Fibroblast of mammary gland (primary cell): ENCODE results near the gene CDH22.

Experiments
- DNase-seq: peaks from one replicate; pipeline ENCODE4 v3.0.0-alpha.2; 2010; ENCODE audit warnings: low read depth
- H3K4me3 ChIP-seq: 2 replicates; pipeline ENCODE4 v1.5.1; 2011; ENCODE audit warnings: low read depth, mild to moderate bottlenecking, low read length, moderate library complexity; ENCODE audit not compliant: control insufficient read depth
- CTCF ChIP-seq: conservative IDR thresholded peaks from 2 replicates; pipeline ENCODE4 v1.5.1; 2011; ENCODE audit warnings: low read depth, low read length, inconsistent platforms; ENCODE audit not compliant: control insufficient read depth, insufficient read depth

CDH22 gene

GRCh38 chr20:46312075-46312944, 4.0 kb upstream of the CDH22 start:
- H3K4me3 ChIP-seq: no peak overlapping the region
- no peak for DNase-seq
- TF ChIP-seq CTCF: no peak

GRCh38 chr20:46311719-46312074, 3.4 kb upstream of the CDH22 start:
- H3K4me3 ChIP-seq: no peak overlapping the region
- no peak for DNase-seq
- TF ChIP-seq CTCF: no peak

- DNase-seq: no peak
- H3K4me3 ChIP-seq: no peak overlapping the region
- TF ChIP-seq CTCF: no peak
These were observed 2.8 kb upstream of the CDH22 start for GRCh38 chr20:46311039-46311650.

- no peak overlapping the region for H3K4me3 ChIP-seq
- no peak for TF ChIP-seq CTCF
- DNase-seq: no peak
These were observed 1.6 kb upstream of the CDH22 start for GRCh38 chr20:46309945-46310344.

- TF ChIP-seq CTCF: no peak
- DNase-seq: no peak
- no peak overlapping the region for H3K4me3 ChIP-seq
These were observed 370 bp downstream of the CDH22 start for GRCh38 chr20:46307999-46308257.

- DNase-seq: peak; percentile 48
- peak; percentile 71 for TF ChIP-seq CTCF
- no peak overlapping the region for H3K4me3 ChIP-seq
These were observed 929 bp downstream of the CDH22 start for GRCh38 chr20:46307139-46307998.
